Natural killer cell (primary cell): ENCODE data around the gene RGR. TPM values are rescaled to one million over a fixed set of nuclear protein-coding genes. Genes with fewer than 3 reads are reported as not detected.

Experiments used
- ATAC-seq, 3 donors: fragments of 150-1000 bp in 2 of 3; fragments of 200-7000 bp in 1 of 3; cut with Tn5 transposase; 1 replicate in 1 of 3; 2 replicates in 2 of 3; pipeline ENCODE4 v1.10.0; 2021; ENCODE audit warnings: mild to moderate bottlenecking in 2 of 3, moderate library complexity in 2 of 3
- DNase-seq, 2 donors: peaks; one replicate each; pipeline versions ENCODE4 v3.0.0 to v3.0.0-alpha.2; 2013 to 2021; ENCODE audit warnings: mixed read lengths in 1 of 2
- H3K27ac ChIP-seq: one replicate; pipeline ENCODE4 v1.5.1; 2013; ENCODE audit warnings: mild to moderate bottlenecking, low read length
- H3K27me3 ChIP-seq: one replicate; pipeline ENCODE4 v1.6.1; 2013; ENCODE audit warnings: low read length; ENCODE audit not compliant: control insufficient read depth, insufficient read depth
- H3K36me3 ChIP-seq: one replicate; pipeline ENCODE4 v1.6.1; 2013; ENCODE audit warnings: low read length; ENCODE audit not compliant: control insufficient read depth, insufficient read depth
- H3K4me1 ChIP-seq: one replicate; pipeline ENCODE4 v1.6.1; 2013; ENCODE audit warnings: low read length; ENCODE audit not compliant: control insufficient read depth, insufficient read depth
- H3K4me3 ChIP-seq: one replicate; pipeline ENCODE4 v1.5.1; 2013; ENCODE audit warnings: low read length
- H3K9me3 ChIP-seq: one replicate; pipeline ENCODE4 v1.6.1; 2013; ENCODE audit warnings: low read length; ENCODE audit not compliant: control insufficient read depth, insufficient read depth
- H3K27ac Mint-ChIP-seq, 2 donors: one replicate each; pipeline ENCODE4 v1.8.0; 2022; ENCODE audit warnings: mild to moderate bottlenecking in 2 of 2, mixed read lengths in 2 of 2, moderate library complexity in 1 of 2
- H3K27me3 Mint-ChIP-seq, 2 donors: one replicate each; pipeline ENCODE4 v1.8.0; 2022; ENCODE audit warnings: low read depth in 2 of 2, mixed read lengths in 2 of 2
- H3K36me3 Mint-ChIP-seq: one replicate; pipeline ENCODE4 v1.8.0; 2022; ENCODE audit warnings: mixed read lengths
- H3K4me1 Mint-ChIP-seq, 2 donors: one replicate each; pipeline ENCODE4 v1.8.0; 2022; ENCODE audit warnings: mixed read lengths in 2 of 2
- H3K4me3 Mint-ChIP-seq: one replicate; pipeline ENCODE4 v1.8.0; 2022; ENCODE audit warnings: mild to moderate bottlenecking, moderate library complexity, mixed read lengths
- H3K9me3 Mint-ChIP-seq, 2 donors: one replicate each; pipeline ENCODE4 v1.8.0; 2022; ENCODE audit warnings: mixed read lengths in 2 of 2
- CTCF ChIP-seq: fragments of 200-600 bp; IDR thresholded peaks from one replicate; pipeline ENCODE4 v1.8.0; 2022; ENCODE audit warnings: antibody characterized with exemption
- WGBS: methylation state at CpG from one replicate; pipeline ENCODE4 v1.1.7; 2013; ENCODE audit warnings: missing lambda C conversion rate; ENCODE audit not compliant: insufficient coverage; 5-methylcytosine and 5-hydroxymethylcytosine counted together
- intact Hi-C: fragments of 100-400 bp; cut with micrococcal nuclease; formaldehyde crosslinking; loops from one replicate; pipeline ENCODE4 v1.14.2; 2022
- total RNA-seq, 4 donors: library from RNA; stranded (reverse); fragments of 120-200 nt in 1 of 4; gene quantifications; one replicate each; pipeline versions ENCODE4 v1.2.3 to v1.2.4, GENCODE V29; 2013 to 2022

The RGR gene
- total RNA-seq, 3 donors from 2014 or later (not counting 1 experiment from before 2014, with no cell fraction given) = not detected

- intact Hi-C loops = no loop called here
- Histone ChIP-seq H3K27ac (no peak overlapping the region), H3K36me3 (no peaks in the 10 kb centered on the region), H3K4me1 (no peaks in the 10 kb centered on the region), H3K4me3 (no peak overlapping the region), H3K27me3 (no peaks in the 10 kb centered on the region), H3K9me3 (no peaks in the 10 kb centered on the region)
- TF ChIP-seq CTCF = no peak
- H3K9me3 Mint-ChIP-seq = no peaks in the 10 kb centered on the region
- no peaks in the 10 kb centered on the region for H3K36me3 Mint-ChIP-seq
- ATAC-seq = no peak
- DNase-seq = no peak
- H3K27me3 Mint-ChIP-seq = peaks cover 23 to 24% of the 10 kb centered on the region in 2 donors
- WGBS = 84% methylated on average over 15 of the region's 15 CpGs
- no peak overlapping the region for H3K4me3 Mint-ChIP-seq
- H3K4me1 Mint-ChIP-seq = no peaks in the 10 kb centered on the region
- no peak overlapping the region for H3K27ac Mint-ChIP-seq
Observed at GRCh38 chr10:84257343-84258020, 12.6 kb downstream of the RGR start.

- DNase-seq = no peak
- Histone ChIP-seq H3K27me3 (no peaks in the 10 kb centered on the region), H3K36me3 (no peaks in the 10 kb centered on the region), H3K4me3 (no peak overlapping the region), H3K27ac (no peak overlapping the region), H3K4me1 (no peaks in the 10 kb centered on the region), H3K9me3 (no peaks in the 10 kb centered on the region)
- Mint-ChIP-seq H3K9me3 (no peaks in the 10 kb centered on the region), H3K4me1 (no peaks in the 10 kb centered on the region), H3K27me3 (peaks cover 26 to 31% of the 10 kb centered on the region in 2 donors), H3K4me3 (no peak overlapping the region), H3K36me3 (no peaks in the 10 kb centered on the region), H3K27ac (no peak overlapping the region)
- intact Hi-C loops = no loop called here
- ATAC-seq = no peak
- 84% methylated on average over 7 of the region's 7 CpGs for WGBS
- no peak for TF ChIP-seq CTCF
Observed at GRCh38 chr10:84258034-84258695, 13.3 kb downstream of the RGR start.

GRCh38 chr10:84261236-84261915, 16.5 kb downstream of the RGR start:
- Histone ChIP-seq H3K27me3 (no peaks in the 10 kb centered on the region), H3K9me3 (no peaks in the 10 kb centered on the region), H3K36me3 (no peaks in the 10 kb centered on the region), H3K27ac (no peak overlapping the region), H3K4me1 (peaks cover 5% of the 10 kb centered on the region), H3K4me3 (no peak overlapping the region)
- peaks cover 6 to 7% of the 10 kb centered on the region in 2 donors for H3K4me1 Mint-ChIP-seq
- H3K9me3 Mint-ChIP-seq = no peaks in the 10 kb centered on the region
- DNase-seq = no peak
- ATAC-seq = no peak
- H3K27me3 Mint-ChIP-seq = peaks cover 28 to 37% of the 10 kb centered on the region in 2 donors
- intact Hi-C loops = no loop called here
- WGBS = 81% methylated on average over 7 of the region's 7 CpGs
- H3K36me3 Mint-ChIP-seq = no peaks in the 10 kb centered on the region
- H3K4me3 Mint-ChIP-seq = no peak overlapping the region
- H3K27ac Mint-ChIP-seq = no peak overlapping the region
- TF ChIP-seq CTCF = no peak
